CD14-positive monocyte (primary cell): Measurements from ENCODE around the gene PDZD7. TPM values are rescaled to one million over a fixed set of nuclear protein-coding genes. Genes with fewer than 3 reads are reported as not detected.

ENCODE experiments used
- DNase-seq, 3 donors: peaks; one replicate each; pipeline ENCODE4 v3.0.0-alpha.2; 2011 to 2022
- H2AFZ ChIP-seq: 2 replicates; pipeline ENCODE4 v1.6.0; 2012; ENCODE audit warnings: mild to moderate bottlenecking, low read depth, low read length, inconsistent platforms; ENCODE audit not compliant: insufficient read depth, poor library complexity, severe bottlenecking
- H3K27ac ChIP-seq, 2 donors: 1 replicate in 1 of 2; 2 replicates in 1 of 2; pipeline ENCODE4 v1.5.1; 2012 to 2013; ENCODE audit warnings: low read length in 2 of 2, control low read depth in 1 of 2, inconsistent platforms in 1 of 2, low read depth in 1 of 2, mild to moderate bottlenecking in 1 of 2
- H3K27me3 ChIP-seq, 2 donors: one replicate each; pipeline versions ENCODE4 v1.6.0 to v1.6.1; 2011 to 2013; ENCODE audit warnings: low read length in 2 of 2; ENCODE audit not compliant: control insufficient read depth in 2 of 2, insufficient read depth in 2 of 2
- H3K36me3 ChIP-seq, 2 donors: replicated peaks in 1 of 2; 1 replicate in 1 of 2; 2 replicates in 1 of 2; pipeline versions ENCODE4 v1.5.1 to v1.6.1; 2012 to 2013; ENCODE audit warnings: low read length in 2 of 2, control low read depth in 1 of 2, inconsistent platforms in 1 of 2, mild to moderate bottlenecking in 1 of 2; ENCODE audit not compliant: insufficient read depth in 2 of 2, control insufficient read depth in 1 of 2
- H3K4me1 ChIP-seq, 2 donors: 1 replicate in 1 of 2; 2 replicates in 1 of 2; pipeline versions ENCODE4 v1.5.1 to v1.6.1; 2012 to 2013; ENCODE audit warnings: low read length in 2 of 2, control low read depth in 1 of 2, inconsistent platforms in 1 of 2, mild to moderate bottlenecking in 1 of 2, moderate library complexity in 1 of 2; ENCODE audit not compliant: insufficient read depth in 2 of 2, control insufficient read depth in 1 of 2
- H3K4me2 ChIP-seq: replicated peaks from 2 replicates; pipeline ENCODE3; 2012; ENCODE audit warnings: low read length, moderate library complexity, mild to moderate bottlenecking; ENCODE audit not compliant: poor library complexity, severe bottlenecking; ENCODE audit errors: extremely low read depth
- H3K4me3 ChIP-seq, 3 experiments: fragments of 200-600 bp in 1 of 3; sonication (generic) in 1 of 3; replicated peaks in 1 of 3; 1 replicate in 2 of 3; 2 replicates in 1 of 3; pipeline ENCODE4 v1.5.1; 2011 to 2013; ENCODE audit warnings: low read length in 3 of 3, mild to moderate bottlenecking in 3 of 3, control low read depth in 2 of 3, low read depth in 2 of 3, inconsistent platforms in 1 of 3, moderate library complexity in 1 of 3
- H3K79me2 ChIP-seq: 2 replicates; pipeline ENCODE4 v1.6.0; 2012; ENCODE audit warnings: mild to moderate bottlenecking, control low read depth, inconsistent platforms, low read length, moderate library complexity; ENCODE audit not compliant: insufficient read depth
- H3K9ac ChIP-seq: 2 replicates; pipeline ENCODE4 v1.6.0; 2017; ENCODE audit warnings: low read length, mild to moderate bottlenecking; ENCODE audit not compliant: insufficient read depth, poor library complexity, severe bottlenecking
- H3K9me3 ChIP-seq, 2 donors: replicated peaks in 1 of 2; 1 replicate in 1 of 2; 2 replicates in 1 of 2; pipeline versions ENCODE4 v1.5.1 to v1.6.1; 2012 to 2013; ENCODE audit warnings: low read length in 2 of 2, control low read depth in 1 of 2; ENCODE audit not compliant: control insufficient read depth in 1 of 2, insufficient read depth in 1 of 2
- H4K20me1 ChIP-seq: 2 replicates; pipeline ENCODE4 v1.6.0; 2012; ENCODE audit warnings: mild to moderate bottlenecking, low read length, control low read depth, moderate library complexity; ENCODE audit not compliant: insufficient read depth
- H3K27ac Mint-ChIP-seq, 7 donors: one replicate each; pipeline ENCODE4 v1.8.0; 2020; ENCODE audit warnings: mild to moderate bottlenecking in 7 of 7, mixed read lengths in 7 of 7, moderate library complexity in 6 of 7, inconsistent platforms in 2 of 7
- H3K27me3 Mint-ChIP-seq, 3 donors: one replicate each; pipeline ENCODE4 v1.8.0; 2021 to 2022; ENCODE audit warnings: low read depth in 3 of 3, mild to moderate bottlenecking in 3 of 3, mixed read lengths in 3 of 3, moderate library complexity in 3 of 3, inconsistent platforms in 1 of 3
- H3K36me3 Mint-ChIP-seq, 2 donors: one replicate each; pipeline ENCODE4 v1.8.0; 2020; ENCODE audit warnings: mixed read lengths in 2 of 2, inconsistent platforms in 1 of 2, mild to moderate bottlenecking in 1 of 2
- H3K4me1 Mint-ChIP-seq: one replicate; pipeline ENCODE4 v1.8.0; 2020; ENCODE audit warnings: mild to moderate bottlenecking, mixed read lengths
- H3K4me3 Mint-ChIP-seq, 2 donors: one replicate each; pipeline ENCODE4 v1.8.0; 2020; ENCODE audit warnings: mild to moderate bottlenecking in 2 of 2, mixed read lengths in 2 of 2, moderate library complexity in 1 of 2
- H3K9me3 Mint-ChIP-seq, 7 donors: one replicate each; pipeline ENCODE4 v1.8.0; 2020 to 2022; ENCODE audit warnings: mixed read lengths in 7 of 7, mild to moderate bottlenecking in 6 of 7, moderate library complexity in 6 of 7, inconsistent platforms in 2 of 7
- WGBS: methylation state at CpG from one replicate; pipeline ENCODE4 v1.1.5; 2013; ENCODE audit warnings: missing lambda C conversion rate; ENCODE audit not compliant: insufficient coverage; 5-methylcytosine and 5-hydroxymethylcytosine counted together
- intact Hi-C, 2 donors: fragments of 100-400 bp; cut with micrococcal nuclease; formaldehyde crosslinking; loops; one replicate each; pipeline versions ENCODE4 v1.15.0 to v1.15.1; 2023
- polyA plus RNA-seq, 3 donors: library from polyadenylated mRNA; depleted of rRNA in 1 of 3; unstranded in 2 of 3; stranded (reverse) in 1 of 3; fragments of 300-500 nt in 2 of 3; fragments of >200 nt in 1 of 3; fragmentation: Illumina TruSeq in 2 of 3; gene quantifications; 1 replicate in 2 of 3; 2 replicates in 1 of 3; pipeline ENCODE4 v1.2.3, GENCODE V29; 2012 to 2021
- TF ChIP-seq, protein P1 (sequence below): fragments of 200-600 bp; IDR thresholded peaks from one replicate; pipeline ENCODE4 v1.8.0; 2022; ENCODE audit warnings: antibody characterized with exemption, mild to moderate bottlenecking

The PDZD7 gene
- polyA plus RNA-seq, 3 donors = 0.73 TPM; not detected in 2

GRCh38 chr10:100983868-100984671, 46.9 kb downstream of the PDZD7 start:
- H4K20me1 ChIP-seq = no peaks in the 10 kb centered on the region
- peaks cover 40 to 43% of the 10 kb centered on the region in 2 donors for H3K36me3 Mint-ChIP-seq
- TF ChIP-seq, protein P1, sequence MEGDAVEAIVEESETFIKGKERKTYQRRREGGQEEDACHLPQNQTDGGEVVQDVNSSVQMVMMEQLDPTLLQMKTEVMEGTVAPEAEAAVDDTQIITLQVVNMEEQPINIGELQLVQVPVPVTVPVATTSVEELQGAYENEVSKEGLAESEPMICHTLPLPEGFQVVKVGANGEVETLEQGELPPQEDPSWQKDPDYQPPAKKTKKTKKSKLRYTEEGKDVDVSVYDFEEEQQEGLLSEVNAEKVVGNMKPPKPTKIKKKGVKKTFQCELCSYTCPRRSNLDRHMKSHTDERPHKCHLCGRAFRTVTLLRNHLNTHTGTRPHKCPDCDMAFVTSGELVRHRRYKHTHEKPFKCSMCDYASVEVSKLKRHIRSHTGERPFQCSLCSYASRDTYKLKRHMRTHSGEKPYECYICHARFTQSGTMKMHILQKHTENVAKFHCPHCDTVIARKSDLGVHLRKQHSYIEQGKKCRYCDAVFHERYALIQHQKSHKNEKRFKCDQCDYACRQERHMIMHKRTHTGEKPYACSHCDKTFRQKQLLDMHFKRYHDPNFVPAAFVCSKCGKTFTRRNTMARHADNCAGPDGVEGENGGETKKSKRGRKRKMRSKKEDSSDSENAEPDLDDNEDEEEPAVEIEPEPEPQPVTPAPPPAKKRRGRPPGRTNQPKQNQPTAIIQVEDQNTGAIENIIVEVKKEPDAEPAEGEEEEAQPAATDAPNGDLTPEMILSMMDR = no peak
- H3K27me3 ChIP-seq = no peaks in the 10 kb centered on the region
- H3K27ac Mint-ChIP-seq = peak overlapping the region in 1 of 7 donors; percentile 43
- H3K4me3 Mint-ChIP-seq = no peak overlapping the region
- no peak overlapping the region for H3K27ac ChIP-seq
- DNase-seq = no peak
- no peak overlapping the region for H3K4me3 ChIP-seq
- no peak overlapping the region for H2AFZ ChIP-seq
- H3K27me3 Mint-ChIP-seq = peaks cover 0 to 2% (median 0%) of the 10 kb centered on the region in 3 donors
- peaks cover 0 to 6% (median 4%) of the 10 kb centered on the region in 7 donors for H3K9me3 Mint-ChIP-seq
- peaks cover 16 to 24% of the 10 kb centered on the region in 2 donors for H3K4me1 ChIP-seq
- H3K4me1 Mint-ChIP-seq = peaks cover 24% of the 10 kb centered on the region
- peaks cover 13 to 54% of the 10 kb centered on the region in 2 donors for H3K36me3 ChIP-seq
- H3K4me2 ChIP-seq = no peak overlapping the region
- intact Hi-C loops = loop anchor here in 1 of 2 donors (10.0 kb wide), 1 partner anchor 69 kb away; the partner anchor contains the start of gene SLF2
- no peak overlapping the region for H3K9ac ChIP-seq
- 91% methylated on average over 8 of the region's 13 CpGs for WGBS
- no peaks in the 10 kb centered on the region for H3K9me3 ChIP-seq
- peaks cover 26% of the 10 kb centered on the region for H3K79me2 ChIP-seq

DNA sequence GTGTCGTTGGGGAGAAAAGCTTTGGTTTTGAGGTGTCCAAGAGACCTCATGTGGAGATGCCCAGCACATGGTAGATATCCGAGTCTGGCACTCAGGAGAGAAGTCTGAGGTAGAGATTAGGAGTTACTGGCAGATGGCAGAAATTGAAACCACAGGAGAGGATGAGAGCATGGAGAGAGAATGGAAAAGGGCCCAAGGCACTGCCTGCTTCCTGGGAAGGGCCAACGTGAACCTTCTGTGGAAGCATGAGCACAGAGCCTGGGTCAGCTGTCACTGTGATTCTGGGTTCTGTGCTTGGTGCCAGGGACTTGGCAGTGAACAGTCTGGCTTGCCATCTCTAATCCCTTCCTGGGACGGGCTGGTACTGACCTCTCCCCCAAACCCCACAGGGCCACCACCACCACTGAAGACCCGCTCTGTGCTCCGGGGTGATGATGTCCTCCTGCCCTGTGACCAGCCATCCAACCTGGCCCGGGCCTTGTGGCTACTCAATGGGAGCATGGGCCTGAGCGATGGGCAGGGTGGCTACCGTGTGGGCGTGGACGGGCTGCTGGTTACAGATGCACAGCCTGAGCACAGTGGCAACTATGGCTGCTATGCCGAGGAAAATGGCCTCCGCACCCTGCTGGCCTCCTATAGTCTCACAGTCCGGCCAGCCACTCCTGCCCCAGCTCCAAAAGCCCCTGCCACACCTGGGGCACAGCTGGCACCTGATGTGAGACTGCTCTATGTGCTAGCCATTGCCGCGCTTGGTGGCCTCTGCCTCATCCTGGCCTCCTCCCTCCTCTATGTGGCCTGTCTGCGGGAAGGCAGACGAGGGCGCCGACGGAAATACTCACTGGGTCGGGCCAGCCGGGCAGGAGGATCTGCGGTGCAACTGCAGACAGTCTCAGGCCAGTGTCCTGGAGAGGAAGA, 47.8 kb downstream of the PDZD7 start:
- no peak for DNase-seq
- Histone ChIP-seq H3K36me3 (peaks cover 13 to 54% of the 10 kb centered on the region in 2 donors), H3K4me1 (peaks cover 16 to 20% of the 10 kb centered on the region in 2 donors), H3K79me2 (peaks cover 18% of the 10 kb centered on the region), H2AFZ (no peak overlapping the region), H3K9me3 (no peaks in the 10 kb centered on the region), H3K9ac (no peak overlapping the region), H3K27ac (no peak overlapping the region), H4K20me1 (no peaks in the 10 kb centered on the region), H3K4me2 (no peak overlapping the region), H3K27me3 (no peaks in the 10 kb centered on the region), H3K4me3 (no peak overlapping the region)
- Mint-ChIP-seq H3K4me3 (no peak overlapping the region), H3K4me1 (peaks cover 19% of the 10 kb centered on the region), H3K27me3 (peaks cover 0 to 2% (median 2%) of the 10 kb centered on the region in 3 donors), H3K27ac (no peak overlapping the region), H3K36me3 (peaks cover 44 to 46% of the 10 kb centered on the region in 2 donors), H3K9me3 (peaks cover 0 to 6% (median 3%) of the 10 kb centered on the region in 7 donors)
- WGBS = 98% methylated on average over 21 of the region's 24 CpGs
- TF ChIP-seq, protein P1 = no peak
- intact Hi-C loops = loop anchor here in 1 of 2 donors (10.0 kb wide), 1 partner anchor 68 kb away; the partner anchor contains the start of gene SLF2
